Occipital lobe (tissue), 2 donors: ENCODE results near the gene RABL2A. TPM values are rescaled to one million over a fixed set of nuclear protein-coding genes. Genes with fewer than 3 reads are reported as not detected.
"Not testable (repeated sequence)": the region's sequence is repeated elsewhere in the genome, so short reads cannot be mapped to it uniquely, and the experiment has no call there.

ENCODE experiments used
- DNase-seq: peaks from one replicate; lab custom pipeline; 2025; lab: John Stamatoyannopoulos, UW
- total RNA-seq: library from RNA; depleted of rRNA; stranded (reverse); fragments of >200 nt; gene quantifications from one replicate; pipeline ENCODE4 v1.2.3, GENCODE V29; 2014

The RABL2A gene
- total RNA-seq, 1 donor from 2014 or later = 15.1 TPM

DNA sequence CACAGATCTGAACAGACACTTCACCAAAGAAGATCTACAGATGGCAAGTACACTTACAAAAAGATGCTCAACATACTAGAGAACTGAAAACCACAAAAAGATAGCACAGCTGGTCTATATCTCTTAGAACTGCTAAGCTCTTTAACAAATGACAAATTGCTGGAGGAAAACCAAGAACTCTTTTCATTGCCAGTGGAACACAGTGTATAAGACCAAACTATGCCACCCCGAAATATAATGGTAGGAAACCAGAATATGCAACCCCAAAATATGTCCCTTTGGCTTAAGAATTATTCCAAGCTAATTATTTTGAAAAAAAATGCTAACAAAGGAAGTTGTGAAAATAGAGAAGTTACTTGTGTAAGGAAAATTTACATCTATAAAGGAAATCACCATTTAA lies 21.0 kb upstream of the RABL2A start:
- not testable (repeated sequence) for DNase-seq

- DNase-seq = not testable (repeated sequence)
Measured at GRCh38 chr2:113609822-113610221, 17.2 kb upstream of the RABL2A start.

DNA sequence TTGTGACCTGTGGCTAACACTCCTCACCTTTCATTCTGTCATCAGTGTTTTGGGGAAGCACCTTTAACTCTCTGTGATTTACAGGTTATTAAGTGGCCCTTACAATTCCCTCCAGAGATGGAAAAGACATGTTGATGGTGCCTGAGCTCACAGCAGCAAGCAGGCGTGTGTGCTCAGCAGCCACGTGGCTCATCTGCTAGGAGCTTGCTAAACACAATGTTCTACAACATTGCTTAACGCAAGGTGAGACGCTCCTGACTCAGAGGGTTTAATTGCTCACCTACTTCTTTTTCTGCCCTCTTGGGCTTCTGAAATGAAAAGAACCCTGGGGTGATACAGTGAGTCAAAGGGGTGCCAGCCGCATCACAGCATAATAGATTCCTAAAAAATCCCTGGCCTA lies 6.1 kb upstream of the RABL2A start:
- DNase-seq = not testable (repeated sequence)

DNA sequence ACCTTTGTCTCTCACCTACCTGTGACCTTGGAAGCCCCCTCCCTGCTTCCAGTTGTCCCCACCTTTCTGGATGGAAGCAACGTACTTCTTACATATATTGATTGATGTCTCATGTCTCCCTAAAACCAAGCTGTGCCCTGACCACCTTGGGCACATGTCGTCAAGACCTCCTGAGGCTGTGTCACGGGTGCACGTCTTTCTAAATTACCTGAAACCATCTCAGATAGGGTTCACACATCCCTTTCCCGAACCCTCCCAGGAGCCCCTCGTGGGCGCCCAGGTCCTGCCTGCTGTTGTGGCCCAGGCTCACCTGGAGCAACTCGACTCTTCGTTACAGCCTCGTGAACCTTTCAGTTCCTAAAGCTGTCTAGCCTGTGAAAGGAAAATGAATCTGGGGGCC lies 1.2 kb upstream of the RABL2A start:
- not testable (repeated sequence) for DNase-seq

GRCh38 chr2:113632849-113633345 lies 5.8 kb downstream of the RABL2A start:
- not testable (repeated sequence) for DNase-seq

GRCh38 chr2:113635358-113635757 lies 8.3 kb downstream of the RABL2A start:
- not testable (repeated sequence) for DNase-seq

DNA sequence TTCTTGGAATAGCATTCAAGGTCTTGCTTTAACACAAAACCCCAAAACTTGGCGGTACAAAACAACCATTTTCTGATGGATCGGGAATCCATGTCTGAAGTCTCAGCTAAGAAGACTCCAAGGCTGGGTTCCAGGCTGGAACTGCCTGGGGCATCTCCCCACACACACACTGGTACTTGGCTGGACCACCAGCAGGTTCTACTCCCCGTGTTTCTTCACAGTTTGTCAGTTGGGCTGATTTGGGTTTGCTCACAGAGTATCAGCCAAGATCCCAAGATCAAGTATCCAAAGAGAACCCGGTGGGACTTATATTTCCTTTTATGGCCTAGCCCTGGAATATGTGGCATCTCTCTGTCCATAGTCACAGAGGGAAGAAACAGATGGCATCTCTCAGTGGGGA lies 9.2 kb downstream of the RABL2A start:
- DNase-seq = not testable (repeated sequence)

- not testable (repeated sequence) for DNase-seq
Measured at GRCh38 chr2:113638084-113638483, 11.0 kb downstream of the RABL2A start.

DNA sequence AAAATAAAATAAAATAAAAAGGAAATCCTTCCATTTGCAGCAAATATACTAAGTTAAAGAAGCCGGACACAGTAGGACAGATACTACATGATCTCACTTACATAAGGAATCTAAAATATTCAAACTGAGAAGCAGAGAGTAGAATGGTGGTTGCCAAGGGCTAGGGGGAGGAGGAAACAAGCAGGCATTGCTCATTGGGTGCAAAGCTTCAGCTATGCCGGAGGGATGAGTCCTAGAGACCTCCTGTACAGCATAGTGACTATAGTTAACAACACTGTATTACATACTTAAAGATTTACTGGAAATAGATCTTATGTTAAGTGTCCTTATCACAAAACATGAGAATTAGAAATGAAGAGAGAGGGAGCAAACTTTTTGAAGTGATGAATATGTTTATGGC lies 19.2 kb downstream of the RABL2A start:
- DNase-seq = not testable (repeated sequence)

GRCh38 chr2:113650834-113651815 lies 24.1 kb downstream of the RABL2A start:
- not testable (repeated sequence) for DNase-seq

DNA sequence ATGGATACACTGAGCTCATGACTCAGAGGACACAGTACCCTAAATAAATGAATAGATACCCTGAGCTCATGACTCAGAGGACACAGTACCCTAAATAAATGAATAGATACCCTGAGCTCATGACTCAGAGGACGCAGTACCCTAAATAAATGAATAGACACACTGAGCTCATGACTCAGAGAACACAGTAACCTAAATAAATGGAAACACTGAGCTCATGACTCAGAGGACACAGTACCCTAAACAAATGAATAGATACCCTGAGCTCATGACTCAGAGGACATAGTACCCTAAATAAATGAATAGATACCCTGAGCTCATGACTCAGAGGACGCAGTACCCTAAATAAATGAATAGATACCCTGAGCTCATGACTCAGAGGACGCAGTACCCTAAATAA lies 25.5 kb downstream of the RABL2A start:
- not testable (repeated sequence) for DNase-seq

DNA sequence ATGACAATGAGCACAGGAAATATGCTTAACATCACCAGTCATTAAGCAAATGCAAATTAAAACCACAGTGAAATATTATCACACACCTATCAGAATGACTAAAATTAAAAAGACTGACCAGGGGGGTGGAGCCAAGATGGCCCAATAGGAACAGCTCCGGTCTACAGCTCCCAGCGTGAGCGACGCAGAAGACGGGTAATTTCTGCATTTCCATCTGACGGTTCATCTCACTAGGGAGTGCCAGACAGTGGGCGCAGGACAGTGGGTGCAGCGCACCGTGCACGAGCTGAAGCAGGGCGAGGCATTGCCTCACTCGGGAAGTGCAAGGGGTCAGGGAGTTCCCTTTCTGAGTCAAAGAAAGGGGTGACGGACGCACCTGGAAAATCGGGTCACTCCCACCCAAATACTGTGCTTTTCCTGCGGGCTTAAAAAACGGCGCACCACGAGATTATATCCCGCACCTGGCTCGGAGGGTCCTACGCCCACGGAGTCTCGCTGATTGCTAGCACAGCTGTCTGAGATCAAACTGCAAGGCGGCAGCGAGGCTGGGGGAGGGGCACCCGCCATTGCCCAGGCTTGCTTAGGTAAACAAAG lies 29.1 kb downstream of the RABL2A start:
- not testable (repeated sequence) for DNase-seq

DNA sequence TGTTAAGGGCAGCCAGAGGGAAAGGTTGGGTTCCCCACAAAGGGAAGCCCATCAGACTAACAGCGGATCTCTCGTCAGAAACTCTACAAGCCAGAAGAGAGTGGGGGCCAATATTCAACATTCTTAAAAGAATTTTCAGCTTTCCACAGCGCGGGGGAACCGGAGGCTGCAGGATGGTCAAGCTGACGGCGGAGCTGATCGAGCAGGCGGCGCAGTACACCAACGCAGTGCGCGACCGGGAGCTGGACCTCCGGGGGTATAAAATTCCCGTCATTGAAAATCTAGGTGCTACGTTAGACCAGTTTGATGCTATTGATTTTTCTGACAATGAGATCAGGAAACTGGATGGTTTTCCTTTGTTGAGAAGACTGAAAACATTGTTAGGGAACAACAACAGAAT lies 30.7 kb downstream of the RABL2A start:
- DNase-seq = not testable (repeated sequence)

DNA sequence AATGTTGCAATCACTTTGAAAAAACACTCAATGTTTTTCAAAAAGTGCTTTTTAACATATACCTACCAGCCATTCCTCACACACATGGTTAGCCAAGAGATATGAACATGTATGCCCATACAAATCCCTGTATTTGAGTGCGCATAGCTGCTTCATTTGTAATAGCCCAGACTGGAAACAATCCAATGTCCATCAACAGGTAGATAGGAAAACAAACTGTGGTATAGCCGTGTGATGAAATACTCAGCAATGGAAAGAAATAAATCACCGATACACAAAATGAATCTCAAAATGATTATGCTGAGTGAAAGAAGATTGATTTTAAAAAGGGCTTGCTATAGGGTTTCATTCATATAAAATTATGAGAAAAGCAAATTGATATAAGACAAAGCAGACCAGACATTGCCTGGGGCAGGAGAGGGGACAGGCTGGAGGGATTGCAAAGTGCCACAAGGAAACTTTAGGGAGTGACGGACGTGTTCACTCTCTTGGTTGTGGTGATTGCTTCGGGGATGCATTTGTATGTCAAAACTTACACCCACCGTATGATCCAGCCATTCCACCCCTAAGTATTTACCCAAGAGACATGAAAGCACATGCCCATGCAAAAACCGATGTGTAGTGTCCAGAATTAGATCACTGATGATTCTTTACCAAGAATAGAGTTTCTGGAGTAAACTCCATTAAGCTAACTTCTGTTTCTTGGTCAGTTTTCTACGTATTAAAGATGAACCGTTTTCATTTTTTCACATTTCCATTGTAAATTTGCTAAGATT lies 36.4 kb downstream of the RABL2A start:
- DNase-seq = not testable (repeated sequence)

GRCh38 chr2:113664761-113665533 lies 37.9 kb downstream of the RABL2A start:
- DNase-seq = not testable (repeated sequence)

GRCh38 chr2:113669013-113669412 lies 41.9 kb downstream of the RABL2A start:
- DNase-seq = not testable (repeated sequence)

- no peak for DNase-seq
Measured at GRCh38 chr2:113672326-113672932, 45.4 kb downstream of the RABL2A start.

DNA sequence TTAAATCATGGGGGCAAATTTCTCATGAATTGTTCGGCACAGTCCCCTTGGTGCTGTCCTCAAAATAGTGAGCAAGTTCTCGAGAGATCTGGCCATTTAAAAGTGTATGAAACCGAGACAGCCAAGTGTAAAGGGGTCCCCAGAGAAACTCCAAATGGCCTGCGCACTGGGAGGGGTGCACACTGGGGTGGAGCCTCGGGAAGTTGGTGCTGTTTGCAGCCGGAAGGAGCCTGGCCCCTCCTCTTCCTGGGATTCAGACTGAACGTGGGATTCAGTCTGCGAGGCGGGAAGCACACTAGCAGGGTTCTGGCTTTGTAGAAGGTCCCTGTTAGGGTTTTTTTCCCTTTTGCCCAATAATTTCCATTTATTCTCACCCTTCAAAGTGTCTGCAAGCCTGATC lies 48.8 kb downstream of the RABL2A start:
- no peak for DNase-seq

DNA sequence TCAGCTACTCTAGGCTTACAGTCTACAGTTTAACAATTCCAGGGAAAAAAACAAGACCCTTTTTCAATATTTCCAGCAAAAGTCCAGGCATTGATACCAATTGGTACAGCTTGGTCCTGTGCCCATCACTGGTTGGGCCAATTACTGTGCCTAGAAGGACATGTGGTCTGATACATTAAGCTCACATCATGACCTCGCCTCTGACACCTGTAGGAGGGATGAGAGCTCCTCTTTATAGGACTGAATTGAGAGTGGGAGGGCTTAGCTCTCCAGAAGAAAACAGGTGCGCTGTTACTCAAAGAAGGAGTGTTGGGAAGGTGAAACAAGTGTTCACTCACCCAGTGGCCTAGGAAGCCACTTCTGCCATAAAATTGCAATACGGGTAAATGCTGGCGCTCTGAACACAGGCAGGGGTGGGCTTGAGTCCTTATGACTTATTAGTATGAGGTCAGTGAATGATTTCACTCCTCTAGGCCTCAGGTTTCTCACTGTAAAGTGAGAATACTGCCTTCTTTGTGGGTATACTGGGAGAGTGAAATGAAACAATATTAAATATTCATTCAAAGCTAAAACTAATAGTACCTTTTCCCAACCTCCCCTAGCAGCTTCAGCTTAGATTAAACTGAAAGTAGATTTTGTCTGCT lies 49.7 kb downstream of the RABL2A start:
- no peak for DNase-seq

DNA sequence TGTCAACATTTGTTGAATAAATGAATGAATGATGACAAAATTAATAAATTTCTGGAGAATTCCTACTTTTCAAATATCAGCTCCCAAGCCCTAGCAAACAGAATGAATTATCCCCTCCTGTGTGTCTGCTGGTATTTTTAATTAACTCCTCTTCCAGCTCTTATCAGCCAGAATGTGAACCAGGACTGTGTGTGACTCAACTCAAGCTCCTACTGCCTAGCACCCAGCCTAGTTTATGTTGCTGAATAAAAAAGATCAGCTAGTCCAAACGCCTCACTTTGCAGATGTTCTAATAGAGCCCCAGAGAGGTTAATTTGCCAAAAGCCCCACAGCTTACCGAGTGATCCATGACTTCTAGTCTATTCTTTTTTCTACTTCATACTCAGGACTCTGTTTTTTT lies 50.3 kb downstream of the RABL2A start:
- DNase-seq = no peak
